HG02840 (cell line): ENCODE measurements around the gene UMODL1.

Experiments used
- ATAC-seq: cut with Tn5 transposase; IDR thresholded peaks from one replicate; pipeline ENCODE4 v1.9.1; 2021; ENCODE audit warnings: mild to moderate bottlenecking, moderate library complexity, moderate number of reproducible peaks; ENCODE audit not compliant: unreplicated experiment, low FRiP score

UMODL1 gene

DNA sequence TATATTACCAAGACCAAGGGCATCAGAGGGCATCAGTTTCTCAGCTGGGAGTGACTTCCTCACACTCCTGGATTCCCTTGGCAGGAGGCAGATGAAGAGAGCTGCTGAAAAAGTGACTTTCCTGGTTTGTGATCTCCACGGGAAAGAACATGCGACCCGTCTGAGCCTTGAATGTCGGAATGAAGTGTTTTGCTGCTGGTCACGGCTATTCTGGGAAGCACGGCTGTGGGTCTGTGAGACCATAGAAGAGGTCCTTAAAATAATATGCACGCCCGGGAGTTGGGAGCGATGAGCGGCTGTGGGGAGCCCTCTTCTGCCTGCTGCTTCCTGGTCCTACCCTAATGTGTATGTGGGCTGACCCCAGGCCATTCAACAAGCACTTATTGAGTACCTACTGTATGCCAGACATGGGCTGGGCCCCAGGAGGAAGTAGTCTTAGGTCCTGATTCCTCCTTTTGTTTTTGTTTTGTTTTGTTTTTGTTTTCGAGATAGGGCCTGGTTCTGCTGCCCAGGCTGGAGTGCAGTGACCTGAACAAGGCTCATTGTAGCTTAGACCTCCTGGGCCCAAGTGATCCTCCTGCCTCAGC lies 13.2 kb upstream of the UMODL1 start:
- ATAC-seq: no peak

DNA sequence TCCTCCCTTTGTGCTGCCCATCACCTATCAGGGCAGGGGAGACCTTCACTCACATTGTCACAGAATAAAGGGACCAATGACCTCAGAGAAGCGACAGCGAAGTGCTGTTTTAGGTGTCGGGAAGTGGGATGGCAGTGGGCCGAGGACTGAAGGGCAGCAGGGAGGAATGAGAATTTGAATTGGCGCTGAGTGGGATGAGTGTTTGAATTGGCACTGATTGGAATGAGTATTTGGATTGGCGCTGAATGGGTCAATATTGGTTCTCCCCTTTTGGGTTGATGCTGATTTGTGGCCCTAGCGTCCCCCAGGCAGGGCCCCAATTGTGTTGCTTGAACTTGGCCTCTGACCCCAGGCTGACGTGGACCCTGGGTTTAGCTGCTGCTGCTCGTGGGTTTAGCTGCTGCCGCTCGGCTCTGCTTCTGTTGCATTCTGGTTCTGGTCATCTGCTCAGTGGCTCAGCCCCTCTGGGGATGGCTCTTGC lies 12.4 kb upstream of the UMODL1 start:
- ATAC-seq: no peak

DNA sequence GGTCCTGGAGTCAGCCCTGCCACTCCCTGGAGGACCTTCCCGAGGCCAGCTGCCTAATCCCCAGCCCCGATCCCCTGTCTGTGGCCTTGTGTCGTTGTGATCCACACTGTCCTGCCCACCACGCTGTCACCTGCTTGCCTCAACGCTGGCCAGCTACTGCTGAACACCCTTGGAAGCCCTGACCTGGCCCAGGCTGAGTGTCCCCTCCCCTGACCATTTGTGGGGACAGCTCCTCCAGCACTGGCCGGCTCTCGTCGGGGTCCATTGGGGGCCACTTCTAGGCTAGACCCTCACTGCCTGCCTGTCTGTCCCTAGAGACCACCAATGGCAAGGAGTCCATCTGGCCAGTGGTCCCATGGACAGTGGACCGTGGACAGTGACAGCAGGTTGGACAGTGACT lies 12.0 kb upstream of the UMODL1 start:
- ATAC-seq: no peak

DNA sequence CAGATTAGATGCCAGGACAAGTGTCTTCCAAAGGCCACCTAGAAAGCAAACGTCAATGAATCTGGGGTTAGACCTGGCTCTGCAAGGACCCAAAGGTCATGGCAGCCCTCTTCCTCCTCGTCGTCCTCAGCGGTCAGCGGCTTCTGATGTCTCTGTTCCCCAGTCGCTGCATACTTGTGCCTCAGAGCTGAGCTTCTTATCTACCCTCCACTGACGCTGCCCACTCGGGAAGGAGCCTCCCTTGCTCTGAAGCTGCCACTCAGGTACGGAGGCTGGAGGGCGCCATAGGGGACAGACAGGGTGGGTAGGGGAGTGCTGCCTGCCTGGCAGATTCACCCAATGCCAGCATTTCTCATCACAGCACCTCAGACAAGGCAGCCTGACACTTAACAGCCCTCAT lies 11.4 kb upstream of the UMODL1 start:
- ATAC-seq: no peak

DNA sequence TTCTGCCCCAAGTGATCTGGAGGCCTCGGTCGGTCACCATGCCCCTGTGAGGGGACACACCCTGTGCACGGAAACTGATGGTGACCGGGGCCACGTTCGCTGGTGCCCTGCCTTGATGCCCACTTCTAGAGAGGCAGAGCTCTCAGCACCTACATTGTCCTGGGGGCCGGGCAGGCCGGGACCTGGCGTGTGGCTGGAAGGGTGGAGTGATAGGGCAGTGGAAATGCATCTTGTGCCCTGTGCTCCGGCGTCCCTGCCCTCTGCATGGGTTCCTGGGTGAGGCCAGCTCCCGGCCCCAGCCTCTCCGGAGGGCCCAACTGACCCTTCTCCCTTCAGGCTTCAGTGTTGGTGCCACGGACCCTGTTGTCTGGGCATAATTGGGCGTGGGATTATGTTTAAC lies 11.0 kb upstream of the UMODL1 start:
- no peak for ATAC-seq

DNA sequence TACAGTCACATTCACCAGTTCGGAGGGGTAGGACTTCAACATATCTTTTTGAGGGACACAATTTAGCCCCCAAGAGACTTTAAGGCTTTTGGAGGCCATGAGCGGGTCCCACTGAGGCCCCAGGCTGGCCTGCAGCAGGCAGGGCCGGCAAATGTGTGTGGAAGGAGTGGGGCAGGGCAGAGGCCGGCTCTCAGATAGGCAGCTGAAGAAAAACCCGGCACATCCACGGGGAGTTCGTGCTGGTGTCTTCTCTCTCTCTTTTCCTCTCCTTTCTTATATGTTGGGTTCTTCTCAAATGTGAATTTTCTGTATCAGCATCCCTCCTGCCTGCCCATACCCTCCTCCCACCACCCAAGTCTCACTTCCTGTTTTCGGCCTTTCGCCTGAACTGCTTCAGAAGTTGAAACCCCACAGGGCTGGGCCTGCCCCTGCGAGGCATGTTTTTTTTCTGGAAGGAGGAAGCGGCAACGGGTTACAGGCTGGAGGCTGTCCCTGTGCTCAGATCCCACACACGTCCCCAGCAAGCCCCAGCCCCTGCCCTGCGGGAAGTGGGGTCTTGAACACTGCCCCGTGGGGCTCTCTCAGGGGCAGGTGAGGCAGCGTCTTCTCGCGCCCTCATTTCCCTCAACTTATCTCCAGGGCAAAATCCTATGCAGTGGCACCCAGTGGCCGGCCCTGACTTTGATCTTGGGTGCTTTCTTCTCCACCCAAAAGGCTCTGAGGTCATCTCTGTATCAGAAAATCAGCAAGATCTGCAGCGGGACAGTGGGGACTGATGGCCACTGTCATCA lies 9.7 kb upstream of the UMODL1 start:
- peak; percentile 48 for ATAC-seq

DNA sequence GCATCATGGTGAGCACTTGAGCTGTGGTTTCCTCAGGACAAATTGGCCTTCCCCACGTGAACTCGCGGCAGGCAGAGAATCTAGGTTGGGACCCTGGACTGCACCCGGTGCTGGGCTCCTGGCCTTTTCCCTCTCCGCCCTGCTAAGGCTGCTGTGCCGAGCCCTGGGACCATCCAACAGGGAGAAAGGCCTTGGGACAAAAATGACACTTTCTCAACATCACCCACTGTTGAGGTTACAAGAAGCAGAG lies 9.2 kb upstream of the UMODL1 start:
- ATAC-seq: no peak

DNA sequence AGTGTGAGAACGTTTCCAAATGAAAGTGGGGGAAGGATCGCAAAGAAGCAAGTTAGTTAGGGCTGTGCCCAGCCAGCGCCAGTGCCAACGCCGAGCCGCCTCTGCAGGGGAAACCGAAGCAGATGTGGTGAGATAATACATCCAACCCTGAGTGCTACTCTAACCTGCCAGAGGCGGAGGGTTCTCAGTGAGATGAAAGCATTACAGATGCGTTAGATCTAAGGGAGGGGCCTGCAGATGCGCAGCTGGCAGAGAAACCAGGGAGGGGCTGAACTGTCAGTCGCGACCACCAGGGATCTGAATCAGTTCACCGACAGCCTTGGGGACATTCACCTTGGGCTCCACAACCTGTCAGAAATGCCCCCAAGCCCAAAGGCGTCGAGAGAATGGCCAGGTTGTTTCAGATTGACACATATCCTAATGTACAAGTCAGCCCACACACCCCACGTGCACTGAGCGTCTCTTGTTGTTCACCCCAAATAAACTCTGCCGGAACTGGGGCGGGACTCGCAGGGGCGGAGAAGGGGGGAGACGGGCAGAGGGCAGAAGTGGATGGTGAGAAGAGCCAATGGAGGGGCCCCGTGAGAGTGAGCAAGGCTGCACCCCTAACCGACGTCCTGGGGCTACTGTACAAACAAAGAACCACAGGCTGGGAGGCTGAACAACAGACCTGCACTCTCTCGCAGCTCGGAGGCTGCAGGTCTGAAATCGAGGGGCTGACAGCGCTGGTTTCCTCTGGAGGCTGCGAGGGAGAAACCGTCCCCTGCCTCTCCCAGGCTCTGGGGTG lies 8.7 kb upstream of the UMODL1 start:
- ATAC-seq: peak; percentile 48

DNA sequence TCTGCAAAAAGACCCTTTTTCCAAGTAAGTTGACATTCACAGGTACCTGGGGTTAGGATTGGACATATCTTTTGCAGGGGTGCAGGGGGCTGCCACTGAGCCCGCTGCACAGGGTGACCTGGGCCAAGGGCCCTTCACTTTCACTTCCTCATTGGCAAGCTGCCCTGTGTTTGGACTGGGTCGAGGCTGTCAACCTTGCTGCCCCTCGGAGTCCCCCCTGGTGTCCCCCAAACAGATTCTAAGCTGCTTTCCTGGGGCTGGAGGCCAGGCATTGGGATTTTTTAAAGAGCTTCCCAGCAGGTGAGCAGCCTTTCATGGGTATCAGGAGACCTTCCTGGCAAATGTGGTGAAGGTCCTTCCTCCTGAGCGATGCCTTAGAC lies 7.9 kb upstream of the UMODL1 start:
- peak; percentile 14 for ATAC-seq

DNA sequence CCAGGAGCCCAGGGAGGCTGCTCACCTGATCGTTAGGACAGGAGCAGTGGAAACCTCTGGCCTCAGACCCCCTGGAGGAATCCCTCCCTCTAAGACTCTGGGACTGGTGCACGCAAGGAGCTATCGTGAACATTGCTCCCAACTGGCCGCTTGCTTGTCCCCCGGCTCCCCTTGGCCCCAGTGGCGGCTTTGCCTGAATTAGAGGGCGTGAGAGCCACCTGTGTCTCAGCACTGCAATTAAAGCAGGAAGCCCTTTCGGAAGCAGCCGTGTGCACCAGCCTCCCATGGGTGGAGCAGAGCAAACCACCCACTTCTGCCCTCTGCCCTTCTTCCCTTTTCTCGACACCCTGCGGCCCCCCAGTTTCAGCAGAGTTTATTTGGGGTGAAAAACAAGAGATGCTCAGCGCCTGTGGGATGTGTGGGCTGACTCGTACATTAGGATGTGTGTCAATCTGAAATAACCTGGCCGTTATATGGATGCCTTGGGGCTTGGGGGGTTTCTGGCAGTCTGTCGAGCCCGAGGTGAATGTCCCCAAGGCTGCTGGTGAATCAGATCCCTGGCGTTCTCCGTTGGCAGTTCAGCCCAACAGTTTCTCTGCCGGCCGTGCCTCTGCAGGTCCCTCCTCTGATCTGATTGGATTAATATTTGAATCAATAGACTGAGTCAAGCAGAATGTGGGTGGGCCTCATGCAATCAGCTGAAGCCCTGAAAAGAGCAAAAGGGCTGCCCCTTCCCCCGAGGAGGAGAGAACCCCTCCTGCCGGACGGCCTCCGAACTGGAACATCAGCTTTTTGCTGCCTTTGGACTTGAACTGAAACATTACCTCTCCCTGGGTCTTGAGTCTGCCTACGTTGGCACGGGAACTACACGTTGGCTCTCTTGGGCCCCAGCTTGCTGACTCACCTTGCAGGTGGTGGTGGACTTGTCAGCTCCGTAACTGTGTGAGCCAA lies 7.3 kb upstream of the UMODL1 start:
- ATAC-seq: no peak

DNA sequence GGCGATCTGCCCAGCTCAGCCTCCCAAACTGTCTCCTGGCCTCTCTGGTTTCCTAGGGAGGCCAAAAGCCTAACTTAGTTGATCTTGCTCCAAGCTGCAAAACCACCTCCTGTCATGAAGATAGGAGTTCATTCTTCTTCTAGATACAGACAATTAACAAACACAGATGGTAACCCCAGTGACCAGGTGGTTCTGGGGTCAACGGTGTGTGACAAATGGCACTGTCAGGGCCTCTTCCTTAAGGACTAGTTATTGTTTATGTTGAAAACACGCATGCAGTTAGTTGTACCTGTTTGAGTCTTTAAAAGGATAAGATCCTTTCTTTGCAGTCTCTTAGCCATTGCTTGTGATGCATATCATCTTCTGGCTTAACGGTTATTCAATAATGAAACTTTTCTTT lies 4.6 kb upstream of the UMODL1 start:
- no peak for ATAC-seq

DNA sequence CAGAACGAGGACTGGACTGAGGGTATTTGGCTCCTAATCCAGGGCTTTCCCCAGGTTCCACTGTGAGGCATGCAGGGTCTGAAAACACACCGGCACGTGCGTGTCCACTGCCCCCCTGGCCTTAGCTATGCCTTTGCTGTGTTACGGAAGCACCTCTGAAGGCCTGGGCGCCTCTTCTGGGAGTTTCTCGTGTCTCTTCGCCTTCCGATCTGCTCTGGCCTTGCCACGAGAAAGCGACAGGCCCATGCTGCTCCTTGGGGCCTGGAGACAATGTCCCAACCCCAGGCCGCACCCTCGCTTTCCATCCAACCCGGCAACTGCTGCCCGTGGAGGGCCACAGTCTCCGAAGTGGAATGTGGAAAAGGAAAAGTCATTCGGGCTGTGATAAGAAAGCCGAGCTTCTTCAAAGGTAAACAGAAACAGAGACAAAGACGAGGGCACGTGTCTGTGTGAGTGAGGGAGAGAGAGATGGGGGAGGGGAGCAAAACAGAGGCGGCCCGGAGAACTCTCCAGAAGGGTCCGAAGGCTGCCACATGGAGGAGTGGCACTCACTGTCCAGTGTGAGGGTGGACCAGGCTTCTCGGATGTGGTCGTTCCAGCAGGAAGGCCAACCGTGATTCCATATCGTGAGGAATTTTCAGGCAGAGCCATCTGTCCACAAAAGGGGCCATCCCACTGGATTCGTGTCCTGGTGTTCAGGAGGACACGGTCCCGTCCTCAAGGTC lies 3.4 kb upstream of the UMODL1 start:
- ATAC-seq: no peak

DNA sequence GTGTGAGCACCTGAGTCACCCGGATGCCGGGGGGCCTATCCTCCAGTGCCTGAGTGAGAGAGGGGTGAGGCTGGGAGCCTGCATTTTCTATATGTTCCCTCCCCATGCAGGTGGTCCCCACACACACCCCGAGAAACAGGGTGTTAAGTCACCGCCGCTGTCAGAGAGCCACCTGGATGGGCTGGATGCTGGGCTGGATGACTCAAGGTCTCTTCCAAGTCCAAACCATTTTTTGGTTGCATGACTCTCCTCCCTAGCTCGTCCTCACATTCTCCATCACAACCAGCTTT lies 2.9 kb upstream of the UMODL1 start:
- ATAC-seq: no peak

DNA sequence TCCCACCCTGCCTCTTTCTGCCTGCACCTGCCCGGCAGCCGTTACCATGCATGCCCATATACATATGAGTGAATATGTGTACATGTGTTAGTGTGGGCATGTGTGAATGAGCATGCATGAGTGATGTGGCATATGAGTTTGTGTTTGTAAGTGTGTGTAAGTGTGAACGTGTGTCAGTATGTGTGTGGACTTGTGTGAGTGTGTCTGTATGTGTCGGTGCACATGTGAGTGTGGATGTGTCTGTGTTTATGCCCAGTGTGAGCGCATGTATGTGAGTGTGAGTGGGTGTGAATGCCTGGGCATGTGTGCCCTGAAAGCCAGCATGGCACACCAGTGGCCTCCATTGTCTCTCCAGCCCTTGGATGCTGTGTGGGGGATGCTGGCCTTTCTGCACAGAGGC lies 2.5 kb upstream of the UMODL1 start:
- ATAC-seq: no peak

DNA sequence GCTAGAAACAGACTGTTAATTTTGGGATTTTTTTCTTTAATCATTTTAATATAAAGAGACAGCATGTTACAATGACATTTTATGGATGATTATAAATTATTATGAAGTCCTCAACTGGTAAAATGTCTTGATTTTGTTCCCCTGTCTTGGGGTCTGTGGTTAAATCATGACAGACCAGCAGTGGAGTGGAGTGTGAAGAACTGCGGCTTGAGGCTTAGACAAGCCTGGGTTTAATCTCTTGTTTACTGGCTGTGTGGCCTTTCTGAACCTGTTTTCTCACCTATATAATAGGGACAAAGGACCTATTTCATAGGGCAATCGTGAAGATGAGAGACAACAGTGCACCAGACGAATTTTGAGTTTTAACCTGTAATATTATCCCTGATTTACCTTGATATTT lies 1.8 kb upstream of the UMODL1 start:
- no peak for ATAC-seq

DNA sequence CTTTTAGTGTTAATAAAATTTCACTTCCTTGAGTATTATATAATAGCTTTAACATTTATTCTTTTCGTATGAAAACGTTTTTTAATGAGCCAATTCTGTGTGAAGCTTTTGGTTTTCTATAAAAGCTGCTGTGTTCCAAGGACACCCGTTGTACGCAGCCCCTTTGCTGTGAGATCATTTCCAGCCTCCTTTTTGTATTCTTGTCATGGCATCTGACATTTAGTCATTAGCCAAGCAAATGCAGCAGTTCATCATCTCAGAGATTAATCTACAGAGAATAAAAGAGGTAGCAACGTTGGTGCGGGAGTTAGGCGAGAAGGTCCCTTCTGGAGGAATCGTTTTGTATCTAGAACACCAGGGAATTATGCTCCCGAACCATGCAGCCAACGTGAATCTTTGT lies 1.3 kb upstream of the UMODL1 start:
- ATAC-seq: no peak

DNA sequence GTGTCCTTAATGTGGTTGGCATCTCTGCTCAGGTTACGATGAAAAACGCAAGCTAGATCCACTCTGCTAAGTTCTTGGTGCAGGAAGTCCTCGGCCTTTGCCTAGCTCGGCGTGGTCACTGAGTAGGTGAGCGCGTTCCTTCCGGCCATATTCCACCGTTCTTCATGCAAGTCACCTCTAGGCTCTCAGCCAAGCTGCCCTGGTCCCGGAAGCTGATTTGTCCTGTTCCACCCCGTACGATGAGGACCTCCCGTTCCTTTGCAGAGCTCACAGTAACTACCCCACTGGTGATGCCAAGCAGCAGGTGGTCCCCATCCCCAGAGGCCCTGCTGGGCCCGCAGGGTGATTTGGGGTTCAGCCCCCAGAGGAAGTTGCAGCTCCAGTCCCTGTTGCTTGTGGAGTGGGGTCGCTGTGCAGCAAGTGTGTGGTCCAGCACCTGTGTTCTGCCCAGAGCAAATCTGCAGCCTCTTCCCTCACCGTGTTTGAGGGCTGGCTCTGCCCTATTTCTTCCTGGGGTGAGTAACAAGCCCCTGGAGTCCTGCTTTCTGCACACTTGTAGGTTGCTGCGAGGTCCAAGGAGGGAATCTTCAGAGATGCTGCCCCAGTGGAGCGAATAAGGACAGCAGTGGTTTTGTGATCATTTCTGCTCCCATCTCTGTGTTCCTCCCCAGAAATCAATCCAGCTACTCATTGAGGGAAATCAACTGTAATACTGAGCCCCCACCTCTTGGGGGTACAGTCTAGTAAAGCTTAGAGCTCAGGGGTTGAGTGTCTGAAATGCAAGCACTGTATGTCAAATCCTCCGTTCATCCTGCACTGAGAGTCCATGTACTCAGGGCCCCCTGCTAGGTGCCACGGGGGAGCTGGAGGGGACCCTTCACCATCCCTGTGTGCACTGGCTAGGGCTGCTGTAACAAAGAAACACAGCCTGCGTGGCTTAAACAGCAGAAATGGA lies 2.3 kb downstream of the UMODL1 start:
- no peak for ATAC-seq

DNA sequence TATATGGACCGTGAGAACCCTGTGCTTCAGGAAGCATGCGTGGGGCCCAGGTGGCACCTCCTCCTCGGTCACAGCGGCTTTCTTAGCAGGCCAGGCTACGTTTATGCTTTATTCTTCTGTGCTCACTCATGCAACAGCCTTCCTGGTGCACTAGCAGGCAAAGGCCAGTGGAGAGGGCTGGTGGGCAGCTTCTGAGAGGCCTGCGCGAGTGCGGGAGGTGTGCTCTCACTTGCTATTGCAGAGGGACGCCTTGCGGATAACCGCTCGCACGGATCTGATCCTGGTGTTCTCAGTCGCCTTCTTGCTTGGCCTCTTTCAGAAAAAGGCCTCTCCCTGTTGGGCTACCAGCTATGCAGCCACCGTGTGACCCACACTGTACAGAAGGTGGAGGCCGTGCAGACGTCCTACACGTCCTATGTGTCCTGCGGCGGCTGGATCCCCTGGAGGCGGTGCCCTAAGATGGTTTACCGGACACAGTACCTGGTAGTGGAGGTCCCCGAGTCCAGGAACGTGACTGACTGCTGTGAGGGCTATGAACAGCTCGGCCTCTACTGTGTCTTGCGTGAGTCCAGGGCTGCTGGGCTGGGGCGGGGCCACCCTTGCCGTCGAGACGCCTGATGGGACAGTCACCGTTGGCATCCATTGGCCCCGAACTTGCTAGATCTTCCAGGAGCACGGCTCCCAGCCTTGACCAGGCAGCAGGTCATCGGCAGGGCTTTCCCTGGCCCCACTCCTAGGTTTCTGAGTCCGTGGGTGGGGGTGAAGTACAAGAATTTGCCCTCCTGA lies 4.8 kb downstream of the UMODL1 start:
- no peak for ATAC-seq
